HepG2 (cell line): ENCODE measurements around the gene PANK1. TPM values are rescaled to one million over a fixed set of nuclear protein-coding genes. Genes with fewer than 3 reads are reported as not detected.
A peak's percentile ranks its signal among the peaks of the same experiment; 100 is the strongest.

Source experiments
- CEBPG ChIP-seq: IDR thresholded peaks from 2 replicates; pipeline ENCODE4 v1.6.1; 2016
- CHD4 ChIP-seq: fragments of 200-600 bp; sonication (generic); IDR thresholded peaks from 2 replicates; pipeline ENCODE4 v1.7.0; 2017; ENCODE audit warnings: mild to moderate bottlenecking, low read length, borderline replicate concordance
- HDAC2 ChIP-seq: sonication (generic); formaldehyde crosslinking; IDR thresholded peaks from 2 replicates; pipeline ENCODE4 v1.4.0; 2020; ENCODE audit warnings: missing genetic modification reagents
- KDM1A ChIP-seq: IDR thresholded peaks from 2 replicates; pipeline ENCODE4 v1.6.1; 2016; ENCODE audit warnings: missing compliant biosample characterization
- RORA ChIP-seq: sonication (generic); formaldehyde crosslinking; IDR thresholded peaks from 2 replicates; pipeline ENCODE4 v1.5.0; 2020; ENCODE audit warnings: mild to moderate bottlenecking, missing genetic modification reagents, moderate library complexity
- SP5 ChIP-seq: IDR thresholded peaks from 2 replicates; pipeline ENCODE4 v1.6.1; 2016; ENCODE audit warnings: low read depth, borderline replicate concordance
- SRY ChIP-seq: sonication (generic); formaldehyde crosslinking; IDR thresholded peaks from 2 replicates; pipeline ENCODE4 v1.8.0; 2022; ENCODE audit warnings: mild to moderate bottlenecking, missing genetic modification reagents
- TBX2 ChIP-seq: sonication (generic); formaldehyde crosslinking; IDR thresholded peaks from 2 replicates; pipeline ENCODE4 v1.5.0; 2020; ENCODE audit warnings: missing genetic modification reagents, mild to moderate bottlenecking, borderline replicate concordance
- ZBTB7A ChIP-seq: sonication (generic); formaldehyde crosslinking; IDR thresholded peaks from 2 replicates; pipeline ENCODE4 v1.8.0; 2022; ENCODE audit warnings: mild to moderate bottlenecking, missing genetic modification reagents
- ZNF10 ChIP-seq: sonication (generic); formaldehyde crosslinking; IDR thresholded peaks from 2 replicates; pipeline ENCODE4 v1.4.0; 2020; ENCODE audit warnings: mild to moderate bottlenecking, low read depth, missing genetic modification reagents, borderline replicate concordance
- ZNF724P ChIP-seq: sonication (generic); formaldehyde crosslinking; IDR thresholded peaks from 2 replicates; pipeline ENCODE4 v1.8.0; 2022; ENCODE audit warnings: missing genetic modification reagents, borderline replicate concordance
- ZNF749 ChIP-seq: sonication (generic); formaldehyde crosslinking; IDR thresholded peaks from 2 replicates; pipeline ENCODE4 v1.8.0; 2022; ENCODE audit warnings: mild to moderate bottlenecking, missing genetic modification reagents, moderate library complexity, borderline replicate concordance
- polyA plus RNA-seq, 8 experiments: library from polyadenylated mRNA; depleted of rRNA in 3 of 8; stranded (reverse) in 7 of 8; unstranded in 1 of 8; fragments of >200 nt; fragmentation: Illumina TruSeq in 4 of 8; extraction: Trizol in 4 of 8; gene quantifications; 2 replicates each; pipeline versions ENCODE4 v1.2.1 to v1.2.3, GENCODE V29; 2011 to 2016; ENCODE audit warnings: low read depth in 4 of 8, missing spikeins in 1 of 8, mixed read lengths in 1 of 8; ENCODE audit not compliant: insufficient read depth in 1 of 8
- total RNA-seq, 5 experiments: library from RNA; depleted of rRNA; stranded (reverse); fragments of >200 nt; fragmentation: Illumina TruSeq; extraction: Trizol; gene quantifications; 2 replicates each; pipeline ENCODE4 v1.2.3, GENCODE V29; 2016; ENCODE audit warnings: low read depth in 1 of 5
- TF ChIP-seq, protein P1 (sequence below), 2 experiments: fragments of 450-650 bp in 1 of 2; sonication (generic) in 1 of 2; formaldehyde crosslinking in 1 of 2; IDR thresholded peaks; 2 replicates each; pipeline versions ENCODE4 v1.6.1 to v1.8.0; 2016 to 2022; ENCODE audit warnings: antibody characterized with exemption in 1 of 2, mild to moderate bottlenecking in 1 of 2, missing genetic modification reagents in 1 of 2
- TF ChIP-seq, protein P2 (sequence below): sonication (generic); formaldehyde crosslinking; IDR thresholded peaks from 2 replicates; pipeline ENCODE4 v1.5.0; 2020; ENCODE audit warnings: missing genetic modification reagents, mild to moderate bottlenecking, borderline replicate concordance
- TF ChIP-seq, protein P3 (sequence below): sonication (generic); formaldehyde crosslinking; IDR thresholded peaks from 2 replicates; pipeline ENCODE4 v1.4.0; 2020; ENCODE audit warnings: missing genetic modification reagents, borderline replicate concordance

The PANK1 gene
- total and polyA plus RNA-seq, 2 of the 13 experiments (the other 11 are each of a cell fraction or from before 2014, with no cell fraction given) = 18.2 to 33.3 TPM

DNA sequence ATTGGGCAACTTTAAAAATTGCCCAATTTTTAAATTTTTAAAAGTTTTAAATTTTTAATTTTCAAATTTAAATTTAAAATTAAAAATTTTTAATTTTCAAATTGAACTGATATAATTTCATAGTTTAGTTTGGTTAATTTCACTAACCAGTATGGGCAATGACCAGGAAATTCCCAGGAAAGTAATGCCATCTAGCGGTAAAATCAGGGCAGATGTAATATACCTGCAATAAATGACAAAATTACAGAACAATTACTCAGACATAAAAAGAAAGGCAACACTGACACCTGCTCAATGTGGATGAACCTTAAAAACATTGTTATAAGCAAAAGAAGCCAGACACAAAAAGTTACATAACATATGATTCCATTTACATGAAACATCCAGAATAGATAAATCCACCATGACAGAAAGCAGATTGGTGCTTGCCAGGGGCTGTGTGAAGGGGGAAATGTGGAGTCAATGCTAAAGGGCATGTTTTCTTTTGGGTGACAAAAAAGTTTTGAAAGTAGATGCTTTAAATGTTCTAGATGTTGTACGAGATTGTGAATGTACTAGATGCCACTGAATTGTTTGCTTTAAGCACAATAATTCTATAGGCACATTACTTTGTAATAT lies 81.1 kb downstream of the PANK1 start (continued):
- TF ChIP-seq, protein P1, sequence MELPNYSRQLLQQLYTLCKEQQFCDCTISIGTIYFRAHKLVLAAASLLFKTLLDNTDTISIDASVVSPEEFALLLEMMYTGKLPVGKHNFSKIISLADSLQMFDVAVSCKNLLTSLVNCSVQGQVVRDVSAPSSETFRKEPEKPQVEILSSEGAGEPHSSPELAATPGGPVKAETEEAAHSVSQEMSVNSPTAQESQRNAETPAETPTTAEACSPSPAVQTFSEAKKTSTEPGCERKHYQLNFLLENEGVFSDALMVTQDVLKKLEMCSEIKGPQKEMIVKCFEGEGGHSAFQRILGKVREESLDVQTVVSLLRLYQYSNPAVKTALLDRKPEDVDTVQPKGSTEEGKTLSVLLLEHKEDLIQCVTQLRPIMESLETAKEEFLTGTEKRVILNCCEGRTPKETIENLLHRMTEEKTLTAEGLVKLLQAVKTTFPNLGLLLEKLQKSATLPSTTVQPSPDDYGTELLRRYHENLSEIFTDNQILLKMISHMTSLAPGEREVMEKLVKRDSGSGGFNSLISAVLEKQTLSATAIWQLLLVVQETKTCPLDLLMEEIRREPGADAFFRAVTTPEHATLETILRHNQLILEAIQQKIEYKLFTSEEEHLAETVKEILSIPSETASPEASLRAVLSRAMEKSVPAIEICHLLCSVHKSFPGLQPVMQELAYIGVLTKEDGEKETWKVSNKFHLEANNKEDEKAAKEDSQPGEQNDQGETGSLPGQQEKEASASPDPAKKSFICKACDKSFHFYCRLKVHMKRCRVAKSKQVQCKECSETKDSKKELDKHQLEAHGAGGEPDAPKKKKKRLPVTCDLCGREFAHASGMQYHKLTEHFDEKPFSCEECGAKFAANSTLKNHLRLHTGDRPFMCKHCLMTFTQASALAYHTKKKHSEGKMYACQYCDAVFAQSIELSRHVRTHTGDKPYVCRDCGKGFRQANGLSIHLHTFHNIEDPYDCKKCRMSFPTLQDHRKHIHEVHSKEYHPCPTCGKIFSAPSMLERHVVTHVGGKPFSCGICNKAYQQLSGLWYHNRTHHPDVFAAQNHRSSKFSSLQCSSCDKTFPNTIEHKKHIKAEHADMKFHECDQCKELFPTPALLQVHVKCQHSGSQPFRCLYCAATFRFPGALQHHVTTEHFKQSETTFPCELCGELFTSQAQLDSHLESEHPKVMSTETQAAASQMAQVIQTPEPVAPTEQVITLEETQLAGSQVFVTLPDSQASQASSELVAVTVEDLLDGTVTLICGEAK (IDR thresholded peaks at IDR 0.05) = no peak
- TF ChIP-seq, protein P1 (CRISPR knock-in tag; IDR thresholded peaks at IDR 0.05) = no peak
- TF ChIP-seq SRY (no peak), ZNF10 (CRISPR knock-in tag) (no peak), RORA (CRISPR knock-in tag) (no peak), ZNF749 (no peak), KDM1A (CRISPR knock-in tag) (no peak), ZBTB7A (CRISPR knock-in tag) (no peak), TBX2 (CRISPR knock-in tag) (no peak), HDAC2 (CRISPR knock-in tag) (no peak), SP5 (no peak), ZNF724P (CRISPR knock-in tag) (no peak), CEBPG (CRISPR knock-in tag) (0 out of 2 replicates have a peak, but pooled peaks have one; percentile 11), CHD4 (no peak)
- TF ChIP-seq, protein P2, sequence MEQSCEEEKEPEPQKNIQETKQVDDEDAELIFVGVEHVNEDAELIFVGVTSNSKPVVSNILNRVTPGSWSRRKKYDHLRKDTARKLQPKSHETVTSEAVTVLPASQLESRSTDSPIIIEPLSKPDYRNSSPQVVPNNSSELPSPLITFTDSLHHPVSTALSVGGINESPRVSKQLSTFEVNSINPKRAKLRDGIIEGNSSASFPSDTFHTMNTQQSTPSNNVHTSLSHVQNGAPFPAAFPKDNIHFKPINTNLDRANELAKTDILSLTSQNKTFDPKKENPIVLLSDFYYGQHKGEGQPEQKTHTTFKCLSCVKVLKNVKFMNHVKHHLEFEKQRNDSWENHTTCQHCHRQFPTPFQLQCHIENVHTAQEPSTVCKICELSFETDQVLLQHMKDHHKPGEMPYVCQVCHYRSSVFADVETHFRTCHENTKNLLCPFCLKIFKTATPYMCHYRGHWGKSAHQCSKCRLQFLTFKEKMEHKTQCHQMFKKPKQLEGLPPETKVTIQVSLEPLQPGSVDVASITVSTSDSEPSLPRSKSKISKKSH (CRISPR knock-in tag) = no peak
- TF ChIP-seq, protein P3, sequence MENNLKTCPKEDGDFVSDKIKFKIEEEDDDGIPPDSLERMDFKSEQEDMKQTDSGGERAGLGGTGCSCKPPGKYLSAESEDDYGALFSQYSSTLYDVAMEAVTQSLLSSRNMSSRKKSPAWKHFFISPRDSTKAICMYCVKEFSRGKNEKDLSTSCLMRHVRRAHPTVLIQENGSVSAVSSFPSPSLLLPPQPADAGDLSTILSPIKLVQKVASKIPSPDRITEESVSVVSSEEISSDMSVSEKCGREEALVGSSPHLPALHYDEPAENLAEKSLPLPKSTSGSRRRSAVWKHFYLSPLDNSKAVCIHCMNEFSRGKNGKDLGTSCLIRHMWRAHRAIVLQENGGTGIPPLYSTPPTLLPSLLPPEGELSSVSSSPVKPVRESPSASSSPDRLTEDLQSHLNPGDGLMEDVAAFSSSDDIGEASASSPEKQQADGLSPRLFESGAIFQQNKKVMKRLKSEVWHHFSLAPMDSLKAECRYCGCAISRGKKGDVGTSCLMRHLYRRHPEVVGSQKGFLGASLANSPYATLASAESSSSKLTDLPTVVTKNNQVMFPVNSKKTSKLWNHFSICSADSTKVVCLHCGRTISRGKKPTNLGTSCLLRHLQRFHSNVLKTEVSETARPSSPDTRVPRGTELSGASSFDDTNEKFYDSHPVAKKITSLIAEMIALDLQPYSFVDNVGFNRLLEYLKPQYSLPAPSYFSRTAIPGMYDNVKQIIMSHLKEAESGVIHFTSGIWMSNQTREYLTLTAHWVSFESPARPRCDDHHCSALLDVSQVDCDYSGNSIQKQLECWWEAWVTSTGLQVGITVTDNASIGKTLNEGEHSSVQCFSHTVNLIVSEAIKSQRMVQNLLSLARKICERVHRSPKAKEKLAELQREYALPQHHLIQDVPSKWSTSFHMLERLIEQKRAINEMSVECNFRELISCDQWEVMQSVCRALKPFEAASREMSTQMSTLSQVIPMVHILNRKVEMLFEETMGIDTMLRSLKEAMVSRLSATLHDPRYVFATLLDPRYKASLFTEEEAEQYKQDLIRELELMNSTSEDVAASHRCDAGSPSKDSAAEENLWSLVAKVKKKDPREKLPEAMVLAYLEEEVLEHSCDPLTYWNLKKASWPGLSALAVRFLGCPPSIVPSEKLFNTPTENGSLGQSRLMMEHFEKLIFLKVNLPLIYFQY (CRISPR knock-in tag) = no peak
